Mesendoderm (in vitro differentiated cells): ENCODE measurements around the gene PTF1A.
A peak's percentile ranks its signal among the peaks of the same experiment; 100 is the strongest.

Experiments used
- DNase-seq: peaks from one replicate; pipeline ENCODE4 v3.0.0; 2013
- H2AK5ac ChIP-seq: 2 replicates; pipeline ENCODE4 v1.6.1; 2013; ENCODE audit warnings: low read length, inconsistent platforms
- H2BK120ac ChIP-seq: 2 replicates; pipeline ENCODE4 v1.6.1; 2013; ENCODE audit warnings: low read depth, mild to moderate bottlenecking, low read length, moderate library complexity, mixed read lengths
- H2BK15ac ChIP-seq: replicated peaks from 2 replicates; pipeline ENCODE4 v1.6.1; 2013; ENCODE audit warnings: low read depth, mild to moderate bottlenecking, moderate library complexity
- H2BK5ac ChIP-seq: 2 replicates; pipeline ENCODE4 v1.6.1; 2013; ENCODE audit warnings: low read length, inconsistent platforms
- H3K18ac ChIP-seq: 2 replicates; pipeline ENCODE4 v1.6.1; 2013; ENCODE audit warnings: mild to moderate bottlenecking, low read length, mixed read lengths
- H3K23ac ChIP-seq: one replicate; pipeline ENCODE4 v1.6.1; 2013; ENCODE audit warnings: low read length
- H3K27ac ChIP-seq: 2 replicates; pipeline ENCODE4 v1.5.1; 2013; ENCODE audit warnings: low read depth, mild to moderate bottlenecking, inconsistent platforms, low read length, moderate library complexity
- H3K27me3 ChIP-seq: 2 replicates; pipeline ENCODE4 v1.6.1; 2013; ENCODE audit warnings: low read length, control low read depth, mild to moderate bottlenecking, inconsistent platforms; ENCODE audit not compliant: insufficient read depth, poor library complexity
- H3K36me3 ChIP-seq: 2 replicates; pipeline ENCODE4 v1.6.1; 2013; ENCODE audit warnings: low read length, inconsistent platforms; ENCODE audit not compliant: control insufficient read depth, insufficient read depth
- H3K4ac ChIP-seq: one replicate; pipeline ENCODE4 v1.6.1; 2013; ENCODE audit warnings: low read depth, mild to moderate bottlenecking, low read length, moderate library complexity
- H3K4me1 ChIP-seq: 2 replicates; pipeline ENCODE4 v1.6.1; 2013; ENCODE audit warnings: low read depth, low read length, inconsistent platforms; ENCODE audit not compliant: control insufficient read depth
- H3K4me2 ChIP-seq: 2 replicates; pipeline ENCODE4 v1.6.1; 2013; ENCODE audit warnings: low read length
- H3K4me3 ChIP-seq: 2 replicates; pipeline ENCODE4 v1.5.1; 2013; ENCODE audit warnings: mild to moderate bottlenecking, low read length
- H3K56ac ChIP-seq: one replicate; pipeline ENCODE4 v1.6.1; 2013; ENCODE audit warnings: low read length
- H3K79me1 ChIP-seq: 2 replicates; pipeline ENCODE4 v1.6.1; 2013; ENCODE audit warnings: low read length, inconsistent platforms
- H3K79me2 ChIP-seq: 2 replicates; pipeline ENCODE4 v1.6.1; 2013; ENCODE audit warnings: mild to moderate bottlenecking, low read length; ENCODE audit not compliant: control insufficient read depth, insufficient read depth
- H3K9ac ChIP-seq: 2 replicates; pipeline ENCODE4 v1.6.1; 2013; ENCODE audit warnings: low read length, inconsistent platforms
- H4K5ac ChIP-seq: one replicate; pipeline ENCODE4 v1.6.1; 2013; ENCODE audit warnings: low read length
- H4K8ac ChIP-seq: one replicate; pipeline ENCODE4 v1.6.1; 2013; ENCODE audit warnings: low read depth, mild to moderate bottlenecking, control low read depth, low read length, moderate library complexity
- WGBS: extraction: QIAGEN DNeasy Blood & Tissue Kit; methylation state at CpG from one replicate; pipeline ENCODE4 v1.1.7; 2013; ENCODE audit warnings: low lambda C conversion rate, missing lambda C conversion rate; ENCODE audit not compliant: insufficient coverage; ENCODE audit errors: extremely low coverage; 5-methylcytosine and 5-hydroxymethylcytosine counted together

Gene PTF1A

DNA sequence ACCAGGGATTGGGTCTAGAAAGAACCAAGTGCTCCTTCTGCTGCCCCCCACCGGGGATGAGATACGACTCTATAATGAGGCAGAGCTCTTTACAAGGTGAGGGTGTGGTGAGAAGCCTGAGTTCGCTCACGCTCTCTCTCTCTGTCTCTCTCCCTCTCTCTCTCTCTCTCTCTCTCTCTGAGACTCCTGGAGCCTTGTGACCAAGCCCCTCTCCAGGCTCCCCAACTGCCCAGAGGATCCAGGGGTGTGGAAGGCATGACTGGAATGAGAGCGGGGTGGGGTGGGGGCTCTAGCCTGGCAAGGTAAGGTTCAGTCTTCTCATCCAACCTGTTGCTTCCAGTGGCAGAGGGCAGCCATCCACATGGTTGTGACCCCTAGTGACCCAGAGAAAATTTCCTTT lies 3.1 kb upstream of the PTF1A start:
- Histone ChIP-seq H3K9ac (no peak overlapping the region), H3K18ac (no peak overlapping the region), H2BK5ac (no peak overlapping the region), H3K27me3 (peaks cover 62% of the 10 kb centered on the region), H3K4me2 (no peak overlapping the region), H2BK120ac (no peak overlapping the region), H3K4ac (no peak overlapping the region), H3K4me3 (no peak overlapping the region), H3K4me1 (no peaks in the 10 kb centered on the region), H3K79me1 (no peaks in the 10 kb centered on the region), H3K23ac (no peak overlapping the region), H2AK5ac (no peak overlapping the region), H2BK15ac (no peak overlapping the region), H4K5ac (no peak overlapping the region), H3K56ac (no peak overlapping the region), H3K27ac (no peak overlapping the region), H3K36me3 (no peaks in the 10 kb centered on the region), H3K79me2 (no peaks in the 10 kb centered on the region), H4K8ac (no peak overlapping the region)
- no peak for DNase-seq
- no CpG with 5 or more reads among the region's 5 CpGs for WGBS

- Histone ChIP-seq H3K56ac (no peak overlapping the region), H4K5ac (no peak overlapping the region), H3K79me1 (no peaks in the 10 kb centered on the region), H2BK5ac (no peak overlapping the region), H2AK5ac (no peak overlapping the region), H3K9ac (no peak overlapping the region), H3K4me2 (no peak overlapping the region), H3K79me2 (no peaks in the 10 kb centered on the region), H3K23ac (no peak overlapping the region), H3K18ac (no peak overlapping the region), H3K27me3 (peaks cover 80% of the 10 kb centered on the region), H2BK15ac (no peak overlapping the region), H3K4me3 (no peak overlapping the region), H3K4ac (no peak overlapping the region), H3K4me1 (no peaks in the 10 kb centered on the region), H4K8ac (no peak overlapping the region), H3K36me3 (no peaks in the 10 kb centered on the region), H2BK120ac (no peak overlapping the region), H3K27ac (no peak overlapping the region)
- DNase-seq, result no peak
- WGBS, result no CpG with 5 or more reads among the region's 36 CpGs
These were observed 994 bp upstream of the PTF1A start for GRCh38 chr10:23190872-23191763.

- no peak overlapping the region for H3K4ac ChIP-seq
- H2AK5ac ChIP-seq, result no peak overlapping the region
- no peak overlapping the region for H3K9ac ChIP-seq
- H2BK5ac ChIP-seq, result no peak overlapping the region
- WGBS, result no CpG with 5 or more reads among the region's 100 CpGs
- peaks cover 94% of the 10 kb centered on the region for H3K27me3 ChIP-seq
- H3K4me2 ChIP-seq, result no peak overlapping the region
- H3K36me3 ChIP-seq, result no peaks in the 10 kb centered on the region
- peak overlapping the region; percentile 15 for H3K56ac ChIP-seq
- no peak for DNase-seq
- no peaks in the 10 kb centered on the region for H3K79me2 ChIP-seq
- H3K27ac ChIP-seq, result no peak overlapping the region
- H2BK15ac ChIP-seq, result no peak overlapping the region
- H2BK120ac ChIP-seq, result no peak overlapping the region
- H3K4me1 ChIP-seq, result no peaks in the 10 kb centered on the region
- H3K4me3 ChIP-seq, result no peak overlapping the region
- no peaks in the 10 kb centered on the region for H3K79me1 ChIP-seq
- no peak overlapping the region for H4K8ac ChIP-seq
- H3K18ac ChIP-seq, result no peak overlapping the region
- no peak overlapping the region for H4K5ac ChIP-seq
- H3K23ac ChIP-seq, result peak overlapping the region; percentile 45
These were observed 761 bp downstream of the PTF1A start for GRCh38 chr10:23192712-23193434.

DNA sequence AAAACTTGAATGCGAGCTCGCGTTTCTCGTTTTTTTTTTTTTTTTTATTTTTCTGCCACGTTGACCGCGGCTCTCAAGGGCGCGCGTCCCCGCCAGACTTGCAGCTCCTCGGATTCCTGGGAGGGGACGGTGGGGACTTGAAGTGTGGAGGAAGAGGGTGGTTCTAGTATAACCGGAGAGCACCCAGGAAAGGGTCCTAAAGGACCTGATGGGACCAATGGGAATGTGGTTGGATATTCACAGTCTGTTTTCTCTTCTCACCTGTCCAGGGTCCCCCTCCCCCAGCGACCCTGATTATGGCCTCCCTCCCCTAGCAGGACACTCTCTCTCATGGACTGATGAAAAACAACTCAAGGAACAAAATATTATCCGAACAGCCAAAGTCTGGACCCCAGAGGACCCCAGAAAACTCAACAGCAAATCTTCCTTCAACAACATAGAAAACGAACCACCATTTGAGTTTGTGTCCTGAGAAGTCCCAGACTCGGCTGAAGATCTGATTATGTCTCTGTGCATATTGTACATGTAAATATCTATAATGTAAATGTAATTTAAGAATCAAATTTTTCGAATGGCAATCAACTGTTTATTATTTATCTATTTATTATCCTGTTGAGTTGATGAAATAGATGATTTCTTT lies 1.4 kb downstream of the PTF1A start:
- no CpG with 5 or more reads among the region's 19 CpGs for WGBS
- Histone ChIP-seq H3K36me3 (no peaks in the 10 kb centered on the region), H2BK120ac (no peak overlapping the region)

GRCh38 chr10:23194471-23194965 lies 2.4 kb downstream of the PTF1A start:
- H2BK5ac ChIP-seq, result no peak overlapping the region
- H3K79me1 ChIP-seq, result no peaks in the 10 kb centered on the region
- H3K4me2 ChIP-seq, result peak overlapping the region; percentile 20
- H3K9ac ChIP-seq, result no peak overlapping the region
- H4K5ac ChIP-seq, result no peak overlapping the region
- WGBS, result no CpG with 5 or more reads among the region's 13 CpGs
- no peak overlapping the region for H2AK5ac ChIP-seq
- H2BK120ac ChIP-seq, result no peak overlapping the region
- H3K23ac ChIP-seq, result peak overlapping the region; percentile 66
- no peak overlapping the region for H3K18ac ChIP-seq
- H3K4me1 ChIP-seq, result no peaks in the 10 kb centered on the region
- no peaks in the 10 kb centered on the region for H3K79me2 ChIP-seq
- no peak overlapping the region for H2BK15ac ChIP-seq
- no peak overlapping the region for H3K4ac ChIP-seq
- H3K27me3 ChIP-seq, result peaks cover 93% of the 10 kb centered on the region
- no peak overlapping the region for H3K27ac ChIP-seq
- no peak for DNase-seq
- no peak overlapping the region for H4K8ac ChIP-seq
- H3K36me3 ChIP-seq, result no peaks in the 10 kb centered on the region
- H3K56ac ChIP-seq, result no peak overlapping the region
- no peak overlapping the region for H3K4me3 ChIP-seq

More for the DNA sequence above, 1.4 kb downstream of the PTF1A start:
- Histone ChIP-seq H3K4me3 (no peak overlapping the region), H3K56ac (no peak overlapping the region), H3K4me2 (no peak overlapping the region), H3K4me1 (no peaks in the 10 kb centered on the region), H2AK5ac (no peak overlapping the region), H3K9ac (no peak overlapping the region), H3K4ac (no peak overlapping the region), H3K23ac (no peak overlapping the region), H3K79me2 (no peaks in the 10 kb centered on the region), H3K27ac (no peak overlapping the region), H3K27me3 (peaks cover 94% of the 10 kb centered on the region), H2BK5ac (no peak overlapping the region), H2BK15ac (no peak overlapping the region), H4K8ac (no peak overlapping the region), H3K18ac (no peak overlapping the region), H4K5ac (no peak overlapping the region), H3K79me1 (no peaks in the 10 kb centered on the region)
- DNase-seq, result no peak
